BLaER1 (cell line): ENCODE measurements around the gene LEP.

Experiments
- H3K27ac ChIP-seq: shearing (Covaris generic); formaldehyde crosslinking; 2 replicates; pipeline ENCODE4 v1.8.1; 2022
- H3K27me3 ChIP-seq: shearing (Covaris generic); formaldehyde crosslinking; 2 replicates; pipeline ENCODE4 v1.8.1; 2022
- H3K36me3 ChIP-seq: shearing (Covaris generic); formaldehyde crosslinking; 2 replicates; pipeline ENCODE4 v1.8.1; 2022
- H3K4me1 ChIP-seq: shearing (Covaris generic); formaldehyde crosslinking; 2 replicates; pipeline ENCODE4 v1.8.1; 2022
- H3K4me2 ChIP-seq: shearing (Covaris generic); formaldehyde crosslinking; 2 replicates; pipeline ENCODE4 v1.8.1; 2022
- H3K4me3 ChIP-seq: shearing (Covaris generic); formaldehyde crosslinking; 2 replicates; pipeline ENCODE4 v1.8.1; 2022
- H3K9ac ChIP-seq: shearing (Covaris generic); formaldehyde crosslinking; 2 replicates; pipeline ENCODE4 v1.8.1; 2022
- H3K9me3 ChIP-seq: shearing (Covaris generic); formaldehyde crosslinking; 2 replicates; pipeline ENCODE4 v1.8.1; 2022
- H4K20me1 ChIP-seq: shearing (Covaris generic); formaldehyde crosslinking; 2 replicates; pipeline ENCODE4 v1.8.1; 2022
- Cebpa-rat ChIP-seq: shearing (Covaris generic); IDR thresholded peaks from 2 replicates; pipeline ENCODE4 v1.8.1; 2022

The LEP gene

DNA sequence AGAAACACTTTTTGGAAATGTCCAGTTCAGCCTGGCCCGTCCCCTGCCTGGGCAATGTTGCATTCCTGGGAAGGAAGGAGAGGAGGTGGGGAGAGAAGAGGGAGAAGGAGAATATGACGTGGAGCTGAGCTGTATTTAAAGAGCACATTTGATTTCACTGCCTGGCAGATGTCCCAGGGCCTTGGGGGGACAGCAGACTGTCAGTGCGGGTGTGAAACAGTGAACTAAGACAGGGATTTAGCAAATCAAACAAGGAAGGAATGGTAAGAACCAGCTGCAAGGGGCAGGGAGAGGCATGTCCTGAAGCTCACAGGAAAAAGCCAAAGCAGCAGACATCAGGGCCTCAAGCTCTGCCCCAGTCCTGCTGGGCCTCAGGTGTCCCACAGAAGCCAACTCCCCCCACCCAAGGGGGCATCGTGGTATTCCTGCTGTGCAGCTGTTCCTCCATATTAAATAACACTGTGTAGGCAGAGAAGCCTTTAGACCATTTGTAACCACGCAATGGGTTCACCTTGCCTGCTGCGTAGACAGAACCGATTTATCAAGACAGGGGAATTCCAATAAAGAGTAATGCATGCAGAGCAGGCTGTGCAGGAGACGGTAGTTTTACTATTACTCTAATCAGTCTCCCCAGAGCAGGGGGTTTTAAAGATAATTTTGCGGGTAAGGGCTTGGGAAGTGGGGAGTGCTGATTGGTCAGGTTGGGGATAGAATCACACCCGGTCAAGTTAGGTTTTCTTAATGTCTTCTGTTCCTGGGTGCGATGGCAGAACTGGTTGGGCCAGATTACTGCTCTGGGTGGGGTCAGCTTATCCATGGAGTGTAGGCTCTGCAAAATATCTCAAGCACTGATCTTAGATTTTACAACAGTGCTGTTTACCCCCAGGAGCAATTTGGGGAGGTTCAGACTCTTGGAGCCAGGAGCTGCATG, 18.3 kb downstream of the LEP start:
- H3K9me3 ChIP-seq = no peaks in the 10 kb centered on the region
- no peak overlapping the region for H3K4me2 ChIP-seq
- no peaks in the 10 kb centered on the region for H3K36me3 ChIP-seq
- H3K4me1 ChIP-seq = no peaks in the 10 kb centered on the region
- H3K27ac ChIP-seq = no peak overlapping the region
- no peak overlapping the region for H3K9ac ChIP-seq
- H3K4me3 ChIP-seq = no peak overlapping the region
- H3K27me3 ChIP-seq = no peaks in the 10 kb centered on the region
- no peak for TF ChIP-seq Cebpa-rat
- no peaks in the 10 kb centered on the region for H4K20me1 ChIP-seq

DNA sequence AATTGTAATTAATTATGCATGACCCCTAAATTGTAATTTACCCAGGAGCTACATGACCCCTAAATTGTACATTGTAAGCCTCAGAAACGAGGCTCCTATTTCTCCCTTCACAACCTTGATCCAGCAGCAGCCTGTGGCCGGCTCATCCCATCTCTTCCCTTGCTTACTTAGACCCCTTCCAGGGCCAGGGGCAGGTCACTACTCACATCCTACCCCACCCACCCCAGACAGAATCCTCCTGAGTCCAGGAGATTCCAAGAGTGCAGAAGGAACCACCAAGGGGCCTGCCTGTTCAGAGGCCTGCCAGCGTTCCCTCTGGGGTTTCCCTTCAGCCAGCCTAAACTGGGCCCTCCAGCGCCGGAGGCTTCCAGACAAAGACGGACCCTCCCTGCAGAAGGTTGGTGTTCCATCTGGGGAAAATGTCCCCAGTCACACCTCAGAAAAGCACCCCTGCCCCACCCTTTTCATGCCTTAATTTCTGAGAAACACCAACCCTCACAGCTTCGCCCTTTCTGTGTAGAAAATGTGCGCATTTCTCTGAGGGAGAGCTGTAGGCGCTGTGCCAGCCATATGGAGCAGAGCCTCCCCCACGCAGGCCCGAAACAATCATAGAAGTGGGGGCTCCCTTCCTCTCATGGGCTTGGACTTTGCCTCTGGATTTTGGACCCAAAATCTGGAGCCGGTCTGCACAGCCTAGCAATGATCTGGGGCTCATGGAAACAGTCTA, 19.2 kb downstream of the LEP start:
- Histone ChIP-seq H3K4me1 (no peaks in the 10 kb centered on the region), H3K9me3 (no peaks in the 10 kb centered on the region), H3K9ac (no peak overlapping the region), H3K4me3 (no peak overlapping the region), H3K27ac (no peak overlapping the region), H4K20me1 (no peaks in the 10 kb centered on the region), H3K4me2 (no peak overlapping the region), H3K36me3 (no peaks in the 10 kb centered on the region), H3K27me3 (no peaks in the 10 kb centered on the region)
- TF ChIP-seq Cebpa-rat = no peak

DNA sequence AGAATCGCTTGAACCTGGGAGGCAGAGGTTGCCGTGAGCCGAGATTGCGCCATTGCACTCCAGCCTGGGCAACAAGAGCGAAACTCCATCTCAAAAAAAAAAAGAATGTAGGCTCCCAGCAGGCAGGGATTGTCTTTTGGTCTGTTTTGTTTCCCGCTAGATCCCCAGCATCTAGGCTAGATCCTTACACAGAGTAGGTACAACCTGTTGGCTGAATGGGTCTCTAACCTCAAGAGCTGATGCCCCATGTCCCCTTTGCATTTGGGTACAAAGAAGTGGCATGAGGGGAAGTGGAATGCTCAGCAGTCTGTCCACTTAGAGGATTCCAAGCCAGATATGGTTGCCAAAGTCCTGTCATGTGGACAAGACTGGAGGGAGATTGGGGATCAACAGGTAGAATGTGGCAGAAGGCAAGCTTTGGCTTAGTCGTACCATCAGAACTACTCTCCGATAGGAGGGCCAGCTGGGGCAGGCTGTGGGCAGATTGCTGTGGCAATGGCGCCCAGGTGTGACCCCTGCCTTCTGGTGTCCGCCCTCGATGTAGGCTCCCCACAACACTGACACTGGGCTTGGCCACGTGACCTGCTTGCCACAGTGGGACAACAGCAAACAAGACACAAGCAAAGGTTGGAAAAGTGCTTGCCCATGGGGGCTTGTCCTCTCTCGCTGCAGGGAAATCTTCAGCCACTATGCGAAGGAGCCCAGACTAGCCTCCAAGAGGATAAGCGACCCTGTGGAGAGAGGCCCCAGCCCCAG, 21.4 kb downstream of the LEP start:
- Histone ChIP-seq H3K9ac (no peak overlapping the region), H3K9me3 (no peaks in the 10 kb centered on the region), H3K4me1 (peaks cover 12% of the 10 kb centered on the region; the same call in 1 of the 2 replicates), H3K36me3 (no peaks in the 10 kb centered on the region), H3K4me2 (no peak overlapping the region), H4K20me1 (no peaks in the 10 kb centered on the region), H3K27ac (no peak overlapping the region), H3K27me3 (no peaks in the 10 kb centered on the region), H3K4me3 (no peak overlapping the region)
- no peak for TF ChIP-seq Cebpa-rat

DNA sequence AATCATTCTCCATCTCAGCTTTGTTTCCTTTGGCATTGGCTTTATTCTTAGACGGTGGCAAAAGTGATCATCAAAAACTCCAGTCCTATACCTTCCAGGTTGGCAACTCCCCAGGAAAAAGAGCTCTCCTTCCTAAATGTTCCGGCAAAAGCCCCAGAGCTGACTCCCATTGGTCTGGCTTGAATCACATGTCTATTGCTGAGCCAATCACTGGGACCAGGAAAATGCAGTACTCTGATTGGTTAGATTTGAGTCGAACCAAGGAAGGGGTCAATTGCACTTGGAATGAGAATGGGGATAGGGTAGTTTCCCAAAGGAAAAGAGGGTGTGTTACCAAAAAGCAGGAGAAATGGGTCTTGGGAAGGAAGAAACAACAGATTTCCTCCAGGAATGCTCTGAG, 22.3 kb downstream of the LEP start:
- Histone ChIP-seq H3K27ac (no peak overlapping the region), H3K4me3 (no peak overlapping the region), H4K20me1 (no peaks in the 10 kb centered on the region), H3K4me1 (peaks cover 12% of the 10 kb centered on the region; the same call in 1 of the 2 replicates), H3K9me3 (no peaks in the 10 kb centered on the region), H3K4me2 (no peak overlapping the region), H3K36me3 (no peaks in the 10 kb centered on the region), H3K27me3 (no peaks in the 10 kb centered on the region), H3K9ac (no peak overlapping the region)
- TF ChIP-seq Cebpa-rat = no peak

DNA sequence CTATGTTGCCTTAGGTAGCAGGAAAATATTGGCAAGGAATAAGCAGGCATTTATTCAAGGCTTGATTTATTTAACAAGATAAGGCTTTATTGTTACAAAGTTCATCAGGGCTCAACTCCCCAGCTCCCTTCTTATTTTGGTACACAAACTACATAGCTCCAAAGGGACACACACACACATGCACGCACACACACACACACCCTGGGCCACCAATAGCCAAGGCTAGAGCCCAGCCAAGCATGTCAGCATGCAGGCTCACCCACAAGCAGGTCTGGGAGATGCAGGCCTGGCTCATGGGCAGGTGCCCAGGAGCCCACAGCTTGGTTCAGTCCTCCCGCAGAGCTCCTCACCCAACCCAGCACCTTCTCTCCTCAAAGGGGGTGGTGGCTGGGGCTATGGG, 23.4 kb downstream of the LEP start:
- Histone ChIP-seq H3K36me3 (no peaks in the 10 kb centered on the region), H3K4me2 (no peak overlapping the region), H3K9ac (no peak overlapping the region), H3K4me1 (peaks cover 12% of the 10 kb centered on the region; the same call in 1 of the 2 replicates), H4K20me1 (no peaks in the 10 kb centered on the region), H3K27me3 (no peaks in the 10 kb centered on the region), H3K9me3 (no peaks in the 10 kb centered on the region), H3K4me3 (no peak overlapping the region), H3K27ac (no peak overlapping the region)
- no peak for TF ChIP-seq Cebpa-rat

DNA sequence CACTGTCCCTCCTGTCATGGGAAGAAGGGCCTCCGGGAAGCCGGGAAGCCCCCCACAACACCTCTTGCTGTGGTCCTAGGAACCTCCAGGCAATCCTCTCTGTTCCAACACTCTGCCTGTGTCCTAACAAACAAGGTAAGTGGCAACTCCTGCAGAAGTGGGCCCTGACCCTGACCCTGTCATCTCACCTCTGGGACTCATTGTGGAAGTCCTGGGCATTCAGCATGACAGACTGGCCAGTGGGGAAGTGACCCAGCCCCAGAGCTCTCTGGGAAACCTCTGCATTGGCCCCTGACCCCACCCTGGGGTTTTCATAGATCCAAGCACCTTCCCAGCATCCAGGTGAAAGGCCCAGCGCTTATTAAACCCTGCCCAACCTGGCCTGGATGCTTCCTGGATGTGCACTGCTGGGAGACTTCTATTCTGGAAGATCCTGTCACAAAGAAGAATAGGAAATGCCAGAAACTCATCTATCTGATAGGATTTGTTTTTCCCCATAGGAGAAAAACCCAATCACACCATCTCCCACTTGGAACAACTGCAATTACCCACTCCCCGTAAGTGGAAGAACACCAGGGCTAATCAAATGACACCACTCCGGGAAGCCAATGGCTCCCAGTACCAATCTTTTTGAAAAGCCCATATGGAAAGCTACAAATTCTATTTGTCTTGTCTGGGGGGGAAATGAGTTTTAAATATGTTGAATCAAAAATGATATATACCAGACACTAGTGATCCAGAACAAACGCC, 24.3 kb downstream of the LEP start:
- no peak for TF ChIP-seq Cebpa-rat
- no peak overlapping the region for H3K27ac ChIP-seq
- H3K27me3 ChIP-seq = no peaks in the 10 kb centered on the region
- H3K4me2 ChIP-seq = no peak overlapping the region
- no peak overlapping the region for H3K4me3 ChIP-seq
- H3K9ac ChIP-seq = no peak overlapping the region
- no peaks in the 10 kb centered on the region; the same call in 1 of the 2 replicates for H3K9me3 ChIP-seq
- no peaks in the 10 kb centered on the region for H4K20me1 ChIP-seq
- H3K36me3 ChIP-seq = no peaks in the 10 kb centered on the region
- peaks cover 12% of the 10 kb centered on the region; the same call in 1 of the 2 replicates for H3K4me1 ChIP-seq

DNA sequence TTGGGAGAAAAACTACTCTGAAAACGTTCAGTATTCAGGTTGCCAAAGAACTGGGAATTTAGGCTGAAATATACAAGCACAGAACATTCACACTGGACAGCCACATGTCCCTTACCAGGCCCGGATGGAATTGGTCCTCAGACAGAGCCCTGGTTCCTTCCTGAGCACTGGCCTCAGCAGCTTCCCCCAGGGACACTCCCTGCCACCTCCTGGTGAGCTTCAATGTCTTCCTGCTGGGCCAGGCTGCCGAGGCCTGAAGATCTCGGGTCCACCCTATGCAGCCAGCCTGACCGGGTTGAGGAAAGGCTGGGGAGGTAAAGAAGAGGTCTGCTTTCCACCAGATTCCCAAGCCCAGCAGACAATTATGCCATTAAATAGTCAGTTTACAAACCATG, 24.8 kb downstream of the LEP start:
- no peak overlapping the region for H3K9ac ChIP-seq

DNA sequence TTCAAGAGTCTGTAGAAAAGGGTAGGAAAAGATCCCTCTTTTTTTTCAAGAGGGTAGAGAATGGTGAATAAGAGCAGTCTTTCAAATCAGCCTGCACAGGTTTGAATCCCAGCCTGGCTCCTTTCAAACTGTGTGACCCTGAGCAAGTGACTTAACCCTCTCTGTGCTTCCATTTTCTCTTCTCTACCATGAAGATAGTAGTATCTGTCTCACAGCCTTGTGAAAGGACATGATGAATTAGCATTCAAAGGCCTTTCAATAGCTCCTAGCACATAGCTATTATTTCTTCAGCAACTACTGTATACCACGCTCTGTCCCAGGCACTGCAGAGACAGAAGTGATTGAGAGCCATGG, 25.4 kb downstream of the LEP start:
- Histone ChIP-seq H3K4me1 (peaks cover 12% of the 10 kb centered on the region; the same call in 1 of the 2 replicates), H3K4me2 (no peak overlapping the region), H4K20me1 (no peaks in the 10 kb centered on the region), H3K27me3 (no peaks in the 10 kb centered on the region), H3K27ac (no peak overlapping the region), H3K9ac (no peak overlapping the region), H3K4me3 (no peak overlapping the region), H3K9me3 (peaks cover 11% of the 10 kb centered on the region), H3K36me3 (no peaks in the 10 kb centered on the region)
- TF ChIP-seq Cebpa-rat = no peak

More for the DNA sequence above, 24.8 kb downstream of the LEP start:
- Histone ChIP-seq H3K36me3 (no peaks in the 10 kb centered on the region), H3K4me1 (peaks cover 12% of the 10 kb centered on the region; the same call in 1 of the 2 replicates), H3K27ac (no peak overlapping the region), H3K4me3 (no peak overlapping the region), H4K20me1 (no peaks in the 10 kb centered on the region), H3K4me2 (no peak overlapping the region), H3K9me3 (peaks cover 5% of the 10 kb centered on the region), H3K27me3 (no peaks in the 10 kb centered on the region)
- TF ChIP-seq Cebpa-rat = no peak
